ENCODE results near the gene GSK3B. TPM values are rescaled to one million over a fixed set of nuclear protein-coding genes. Genes with fewer than 3 reads are reported as not detected.

GSK3B gene
- 24.6 and 28.0 TPM in 2 replicates for total RNA-seq

- DNase-seq (ENCODE audit: low read depth in 2 of 2) = peak in 1 of 2 donors; percentile 79
These were observed at the start of gene GSK3B for GRCh38 chr3:120093911-120094775. Gene GSK3B (minus strand): TSS chr3:120094447. CDS start chr3:120093434, 1,013 bp downstream.

DNA sequence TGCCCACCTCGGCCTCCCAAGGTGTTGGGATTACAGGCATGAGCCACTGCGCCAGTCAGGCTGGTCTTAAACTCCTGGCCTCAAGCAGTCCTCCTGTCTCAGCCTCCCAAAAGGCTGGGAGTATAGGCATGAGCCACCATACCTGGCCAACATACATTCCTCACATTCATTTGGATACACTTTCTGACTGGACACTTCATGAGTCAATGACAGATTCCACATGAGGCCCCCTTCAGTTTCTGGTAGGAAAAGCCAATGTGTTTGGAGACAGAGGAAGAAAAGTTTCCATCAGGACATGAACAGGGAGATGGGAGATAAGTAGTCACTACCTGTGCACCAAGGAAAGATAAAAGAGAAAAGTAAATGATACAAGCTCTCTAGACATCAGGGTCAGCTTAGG is 49.4 kb upstream of the GSK3B start:
- DNase-seq (ENCODE audit: low read depth in 2 of 2) = no peak

GRCh38 chr3:120142236-120142635 is 48.0 kb upstream of the GSK3B start:
- no peak for DNase-seq (ENCODE audit: low read depth in 2 of 2)

DNA sequence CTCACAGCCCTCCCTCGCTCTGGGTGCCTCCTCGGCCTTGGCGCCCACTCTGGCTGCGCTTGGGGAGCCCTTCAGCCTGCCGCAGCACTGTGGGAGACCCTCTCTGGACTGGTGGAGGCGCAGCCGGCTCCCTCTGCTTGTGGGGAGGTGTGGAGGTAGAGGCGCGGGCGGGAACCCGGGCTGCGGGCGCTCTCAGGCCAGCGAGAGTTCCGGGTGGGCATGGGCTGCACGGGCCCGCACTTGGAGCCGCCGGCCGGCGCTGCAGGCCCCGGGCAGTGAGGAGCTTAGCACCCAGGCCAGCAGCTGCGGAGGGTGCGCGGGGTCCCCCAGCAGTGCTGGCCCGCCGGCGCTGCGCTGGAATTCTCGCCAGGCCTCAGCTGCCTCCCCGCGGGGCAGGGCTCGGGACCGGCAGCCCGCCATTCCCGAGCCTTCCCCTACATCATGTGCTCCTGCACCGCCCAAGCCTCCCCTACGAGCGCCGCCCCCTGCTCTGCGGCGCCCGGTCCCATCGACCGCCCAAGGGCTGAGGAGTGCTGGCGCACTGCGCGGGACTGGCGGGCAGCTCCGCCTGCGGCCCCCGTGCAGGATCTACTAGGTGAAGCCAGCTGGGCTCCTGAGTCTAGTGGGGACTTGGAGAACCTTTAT is 46.0 kb upstream of the GSK3B start:
- DNase-seq (ENCODE audit: low read depth in 2 of 2) = no peak

DNA sequence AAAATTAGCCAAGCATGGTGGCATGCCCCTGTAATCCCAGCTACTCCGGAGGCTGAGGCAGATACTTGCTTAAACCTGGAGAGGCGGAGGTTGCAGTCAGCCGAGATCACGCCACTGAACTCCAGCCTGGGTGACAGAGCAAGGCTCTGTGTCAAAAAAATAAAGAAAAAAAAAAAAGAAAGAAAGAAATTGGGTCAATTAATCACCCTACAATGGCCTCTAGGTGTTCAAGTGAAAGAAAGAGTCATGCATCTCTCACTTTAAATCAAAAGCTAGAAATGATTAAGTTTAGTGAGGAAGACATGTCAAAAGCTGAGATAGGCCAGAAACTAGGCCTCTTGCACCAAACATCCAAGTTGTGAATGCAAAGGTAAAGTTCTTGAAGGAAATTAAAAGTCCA is 44.9 kb upstream of the GSK3B start:
- DNase-seq (ENCODE audit: low read depth in 2 of 2) = no peak

GRCh38 chr3:120137548-120137947 is 43.3 kb upstream of the GSK3B start:
- DNase-seq (ENCODE audit: low read depth in 2 of 2) = no peak

DNA sequence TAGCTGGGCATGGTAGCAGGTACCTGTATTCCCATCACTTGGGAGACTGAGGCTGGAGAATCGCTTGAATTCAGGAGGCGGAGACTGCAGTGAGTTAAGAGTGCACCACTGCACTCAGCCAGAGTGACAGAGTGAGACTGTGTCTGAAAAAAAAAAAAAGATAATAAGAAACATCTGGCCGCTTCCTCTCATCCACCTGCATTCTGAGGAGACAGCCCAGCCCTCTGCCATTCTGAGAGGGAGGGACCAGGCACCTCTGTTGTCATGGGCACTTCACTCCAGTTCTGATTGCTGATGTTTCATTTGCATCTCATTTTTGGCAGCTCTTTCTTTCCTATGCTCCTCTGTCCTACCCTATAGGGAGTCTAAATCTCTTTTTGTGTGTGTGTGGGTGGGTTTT is 36.4 kb upstream of the GSK3B start:
- DNase-seq (ENCODE audit: low read depth in 2 of 2) = no peak

GRCh38 chr3:120129718-120130513 is 35.7 kb upstream of the GSK3B start:
- DNase-seq (ENCODE audit: low read depth in 2 of 2) = no peak

GRCh38 chr3:120129051-120129450 is 34.8 kb upstream of the GSK3B start:
- no peak for DNase-seq (ENCODE audit: low read depth in 2 of 2)

DNA sequence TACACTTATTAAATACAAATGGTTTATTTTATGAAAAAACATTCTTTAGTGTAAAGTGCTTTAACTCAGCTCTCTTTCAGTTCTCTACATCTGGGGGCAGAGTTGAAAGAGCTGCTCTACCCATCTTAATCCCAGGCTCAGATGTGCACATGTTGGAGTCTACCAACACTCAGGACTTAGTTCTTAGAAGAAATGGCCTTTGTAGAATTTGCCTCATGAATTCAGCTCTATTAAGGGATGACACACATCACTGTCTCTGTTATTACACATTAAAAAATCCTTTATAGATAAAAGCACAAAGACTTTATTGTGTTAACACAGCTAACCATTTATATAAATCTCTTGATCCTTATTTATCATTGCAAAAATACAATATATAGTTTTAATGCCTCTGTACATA is 31.7 kb upstream of the GSK3B start:
- no peak for DNase-seq (ENCODE audit: low read depth in 2 of 2)

GRCh38 chr3:120119846-120120510 is 25.7 kb upstream of the GSK3B start:
- no peak for DNase-seq (ENCODE audit: low read depth in 2 of 2)

DNA sequence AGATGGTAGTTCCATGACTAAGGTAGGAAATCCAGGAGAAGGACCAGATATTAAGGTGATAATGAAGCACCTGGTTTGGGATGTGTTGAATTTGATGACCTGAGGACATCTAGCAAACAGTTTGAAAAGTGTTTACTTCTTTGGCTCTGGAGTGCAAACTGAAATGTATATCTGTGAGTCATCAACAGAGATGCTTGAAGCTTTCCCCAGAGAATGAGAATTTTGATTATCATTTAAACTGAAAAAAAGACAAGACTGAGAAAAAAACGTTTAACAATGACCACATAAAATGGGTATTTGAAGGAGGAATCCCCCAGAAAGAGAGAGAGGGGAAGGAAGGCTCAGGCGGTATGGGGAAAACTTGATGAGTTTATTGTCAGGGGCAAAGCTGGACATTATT is 20.7 kb upstream of the GSK3B start:
- DNase-seq (ENCODE audit: low read depth in 2 of 2) = no peak

GRCh38 chr3:120114376-120114775 is 20.1 kb upstream of the GSK3B start:
- DNase-seq (ENCODE audit: low read depth in 2 of 2) = no peak

- peak in 1 of 2 donors; percentile 38 for DNase-seq (ENCODE audit: low read depth in 2 of 2)
These were observed 19.2 kb upstream of the GSK3B start for GRCh38 chr3:120113128-120114116.

DNA sequence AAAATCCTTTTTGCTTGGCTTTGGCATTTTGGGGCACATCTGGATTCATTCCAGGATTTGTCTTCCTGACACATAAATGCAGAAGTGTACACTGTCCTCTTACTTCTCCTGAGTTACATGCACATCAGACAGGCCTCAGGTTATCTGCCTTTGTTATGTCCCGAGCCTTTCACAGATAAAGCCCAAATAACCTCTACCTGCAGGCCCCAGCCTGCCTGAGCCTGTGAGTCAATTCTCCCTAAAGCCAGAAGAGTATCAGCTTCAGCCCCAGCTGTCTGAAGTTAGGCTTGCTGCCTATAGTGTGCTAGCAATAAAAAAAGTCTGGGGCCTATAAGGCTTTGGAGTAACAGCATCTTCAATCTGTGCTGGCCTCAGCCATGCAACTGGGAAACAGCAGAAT is 17.7 kb upstream of the GSK3B start:
- DNase-seq (ENCODE audit: low read depth in 2 of 2) = no peak

DNA sequence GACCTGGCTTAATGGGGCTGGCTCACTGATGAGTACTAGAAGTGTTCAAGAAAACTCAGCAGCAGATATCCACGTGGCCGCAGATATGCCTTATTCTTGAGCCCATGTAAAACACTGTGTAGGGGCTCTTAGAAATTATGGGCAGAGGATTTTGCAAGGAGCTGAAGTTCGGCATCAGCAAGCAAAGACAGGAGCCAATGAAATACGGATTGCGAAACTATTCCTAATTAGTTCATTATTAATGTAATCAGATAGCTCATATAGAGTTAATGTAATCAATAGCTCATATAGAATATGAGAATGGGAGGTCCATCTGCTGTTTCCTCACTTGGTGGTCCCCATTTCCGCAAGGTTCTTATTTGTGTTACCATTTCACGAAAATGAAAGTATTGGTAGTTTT is 9.0 kb upstream of the GSK3B start:
- no peak for DNase-seq (ENCODE audit: low read depth in 2 of 2)

DNA sequence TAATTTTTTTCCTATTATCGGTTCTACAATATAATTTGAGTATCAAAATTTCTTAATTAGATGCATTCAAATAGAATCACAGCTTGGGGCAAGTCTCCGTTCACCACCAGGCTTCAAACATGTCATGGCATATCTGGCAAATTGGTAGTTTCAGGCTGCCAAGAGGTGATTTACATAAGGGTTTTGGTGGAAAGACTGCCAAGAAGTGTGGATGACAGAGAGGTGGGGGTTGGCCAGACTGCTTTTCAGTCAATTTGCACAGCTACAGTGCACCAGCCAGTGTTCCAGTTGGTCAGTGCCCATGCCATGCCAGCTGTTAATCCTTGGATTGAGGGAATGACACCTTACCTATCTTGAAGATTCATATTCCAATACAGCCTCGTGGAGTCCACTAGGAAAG is 8.4 kb upstream of the GSK3B start:
- DNase-seq (ENCODE audit: low read depth in 2 of 2) = no peak

GRCh38 chr3:120102232-120102631 is 8.0 kb upstream of the GSK3B start:
- no peak for DNase-seq (ENCODE audit: low read depth in 2 of 2)

DNA sequence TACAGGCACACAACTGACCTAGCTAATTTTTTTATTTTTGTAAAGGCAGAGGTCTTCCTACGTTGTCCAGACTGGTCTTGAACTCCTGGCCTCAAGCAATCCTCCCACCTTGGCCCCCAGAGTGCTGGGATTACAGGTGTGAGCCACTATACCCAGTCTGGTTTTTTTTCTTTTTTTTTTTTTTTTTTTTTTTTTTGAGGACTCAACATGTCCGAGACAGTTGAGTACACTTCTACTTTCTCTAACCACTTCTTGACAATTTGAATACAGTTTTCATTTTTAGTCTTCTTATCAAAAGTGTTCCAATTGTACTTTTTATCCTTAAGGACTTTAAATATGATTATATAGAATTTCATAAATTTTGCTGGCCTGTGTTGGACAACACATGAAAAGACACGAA is 7.4 kb upstream of the GSK3B start:
- DNase-seq (ENCODE audit: low read depth in 2 of 2) = no peak

DNA sequence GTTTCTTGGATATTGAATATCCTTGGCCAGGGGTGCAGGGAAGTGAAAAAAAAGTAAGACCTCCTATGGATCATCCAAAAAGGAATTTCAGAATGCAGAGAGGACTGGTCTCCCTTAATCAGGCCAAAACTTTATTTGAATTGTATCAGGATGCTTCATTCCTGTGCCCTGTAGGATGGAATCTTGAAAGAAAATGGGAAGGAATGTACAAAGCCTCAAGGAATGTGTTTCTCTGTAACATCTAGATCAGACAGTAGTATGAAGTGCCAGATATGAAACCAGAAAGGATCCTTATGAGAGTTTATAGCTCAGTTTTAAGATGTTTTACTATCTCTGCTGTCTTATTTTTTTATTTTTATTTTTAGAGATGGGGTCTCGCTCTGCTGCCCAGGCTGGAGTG is 6.5 kb upstream of the GSK3B start:
- no peak for DNase-seq (ENCODE audit: low read depth in 2 of 2)
